RWPE2 (cell line): ENCODE data around the gene FSTL1.

Experiments used
- ATAC-seq: fragments of 200-7000 bp; cut with Tn5 transposase; 3 replicates; pipeline ENCODE4 v1.9.1; 2021; ENCODE audit warnings: low read depth
- DNase-seq: peaks from one replicate; pipeline ENCODE4 v3.0.0-alpha.2; 2020; ENCODE audit warnings: low spot score
- H3K27ac ChIP-seq: fragments of 450-650 bp; 2 replicates; pipeline ENCODE4 v1.5.1; 2017; ENCODE audit warnings: mild to moderate bottlenecking; ENCODE audit not compliant: poor library complexity, severe bottlenecking
- H3K27me3 ChIP-seq: fragments of 250-450 bp; sonication (Bioruptor Pico); 2 replicates; pipeline ENCODE4 v1.5.1; 2021; ENCODE audit warnings: mild to moderate bottlenecking, moderate library complexity; ENCODE audit not compliant: insufficient read depth, poor library complexity, severe bottlenecking
- H3K36me3 ChIP-seq: fragments of 250-450 bp; sonication (Bioruptor Pico); 2 replicates; pipeline ENCODE4 v1.5.1; 2020; ENCODE audit warnings: low read depth, mild to moderate bottlenecking, moderate library complexity
- H3K4me1 ChIP-seq: fragments of 250-450 bp; sonication (Bioruptor Pico); 2 replicates; pipeline ENCODE4 v1.5.1; 2021; ENCODE audit warnings: mild to moderate bottlenecking, moderate library complexity; ENCODE audit not compliant: insufficient read depth, poor library complexity, severe bottlenecking
- H3K4me3 ChIP-seq: fragments of 250-450 bp; sonication (Bioruptor Pico); 2 replicates; pipeline ENCODE4 v1.5.1; 2021; ENCODE audit warnings: mild to moderate bottlenecking, moderate library complexity; ENCODE audit not compliant: severe bottlenecking
- H3K9me3 ChIP-seq: fragments of 250-450 bp; sonication (Bioruptor Pico); 2 replicates; pipeline ENCODE4 v1.5.1; 2021; ENCODE audit warnings: mild to moderate bottlenecking, moderate library complexity; ENCODE audit not compliant: severe bottlenecking
- CTCF ChIP-seq: fragments of 450-650 bp; IDR thresholded peaks from one replicate; pipeline ENCODE4 v1.5.1; 2017; ENCODE audit warnings: mild to moderate bottlenecking, moderate library complexity; ENCODE audit not compliant: poor library complexity, severe bottlenecking

FSTL1 gene

GRCh38 chr3:120496278-120497002 lies 45.6 kb upstream of the FSTL1 start:
- no peak for TF ChIP-seq CTCF
- Histone ChIP-seq H3K27ac (peak overlapping the region; percentile 60), H3K4me1 (peaks cover 26% of the 10 kb centered on the region), H3K36me3 (no peaks in the 10 kb centered on the region), H3K4me3 (no peak overlapping the region), H3K9me3 (peaks cover 6% of the 10 kb centered on the region), H3K27me3 (no peaks in the 10 kb centered on the region)
- DNase-seq (no peak), ATAC-seq (peak; percentile 78)

- peak overlapping the region; percentile 60 for H3K27ac ChIP-seq
- no peak for ATAC-seq
- no peak for TF ChIP-seq CTCF
- H3K36me3 ChIP-seq = no peaks in the 10 kb centered on the region
- no peaks in the 10 kb centered on the region for H3K27me3 ChIP-seq
- peaks cover 26% of the 10 kb centered on the region for H3K4me1 ChIP-seq
- DNase-seq = no peak
- H3K4me3 ChIP-seq = no peak overlapping the region
- H3K9me3 ChIP-seq = peaks cover 6% of the 10 kb centered on the region
These were observed 45.0 kb upstream of the FSTL1 start for GRCh38 chr3:120495809-120496208.

- no peak overlapping the region for H3K4me3 ChIP-seq
- peaks cover 6% of the 10 kb centered on the region for H3K9me3 ChIP-seq
- TF ChIP-seq CTCF = no peak
- DNase-seq (no peak), ATAC-seq (no peak)
- no peaks in the 10 kb centered on the region for H3K36me3 ChIP-seq
- peaks cover 10% of the 10 kb centered on the region for H3K4me1 ChIP-seq
- no peak overlapping the region for H3K27ac ChIP-seq
- H3K27me3 ChIP-seq = no peaks in the 10 kb centered on the region
These were observed 41.3 kb upstream of the FSTL1 start for GRCh38 chr3:120492103-120492502.

- Histone ChIP-seq H3K27me3 (no peaks in the 10 kb centered on the region), H3K4me1 (no peaks in the 10 kb centered on the region), H3K4me3 (no peak overlapping the region), H3K27ac (no peak overlapping the region), H3K9me3 (no peaks in the 10 kb centered on the region), H3K36me3 (no peaks in the 10 kb centered on the region)
- TF ChIP-seq CTCF = no peak
- ATAC-seq (no peak), DNase-seq (no peak)
These were observed 38.6 kb upstream of the FSTL1 start for GRCh38 chr3:120489421-120489820.

GRCh38 chr3:120488296-120488695 lies 37.5 kb upstream of the FSTL1 start:
- no peak for DNase-seq
- H3K27me3 ChIP-seq = no peaks in the 10 kb centered on the region
- no peak for ATAC-seq
- no peak for TF ChIP-seq CTCF
- H3K36me3 ChIP-seq = no peaks in the 10 kb centered on the region
- no peak overlapping the region for H3K27ac ChIP-seq
- H3K4me3 ChIP-seq = no peak overlapping the region
- no peaks in the 10 kb centered on the region for H3K4me1 ChIP-seq
- H3K9me3 ChIP-seq = no peaks in the 10 kb centered on the region
